OCI-LY3 (cell line): ENCODE data around the gene WFIKKN2.

Source experiments
- H2AFZ ChIP-seq: fragments of 200-600, 300-600 bp; shearing (Covaris generic); 2 replicates; pipeline ENCODE4 v1.6.0; 2014; ENCODE audit warnings: antibody characterized with exemption, low read depth, low read length
- H3K27ac ChIP-seq: fragments of 200-600, 300-600 bp; sonication (generic); 2 replicates; pipeline ENCODE4 v1.5.1; 2014; ENCODE audit warnings: mild to moderate bottlenecking, low read length, moderate library complexity, mixed read lengths
- H3K27me3 ChIP-seq: fragments of 200-600, 300-600 bp; sonication (generic); 2 replicates; pipeline ENCODE4 v1.6.1; 2014; ENCODE audit warnings: low read depth, low read length, mixed read lengths
- H3K36me3 ChIP-seq: fragments of 200-600, 300-600 bp; sonication (generic); replicated peaks from 2 replicates; pipeline ENCODE3; 2014; ENCODE audit warnings: low read depth, low read length, mixed read lengths
- H3K4me1 ChIP-seq: fragments of 300-600, 200-600 bp; sonication (generic); 2 replicates; pipeline ENCODE4 v1.6.1; 2014; ENCODE audit warnings: low read length, mixed read lengths
- H3K4me2 ChIP-seq: fragments of 200-600, 300-600 bp; sonication (generic); 2 replicates; pipeline ENCODE4 v1.6.1; 2014; ENCODE audit warnings: low read length, mixed read lengths
- H3K4me3 ChIP-seq: fragments of 300-600, 200-600 bp; sonication (generic); 2 replicates; pipeline ENCODE4 v1.5.1; 2014; ENCODE audit warnings: antibody characterized with exemption, mild to moderate bottlenecking, low read length, moderate library complexity
- H3K79me2 ChIP-seq: fragments of 300-600, 200-600 bp; shearing (Covaris generic); 2 replicates; pipeline ENCODE4 v1.6.1; 2014; ENCODE audit warnings: mild to moderate bottlenecking, low read length, mixed read lengths
- H3K9ac ChIP-seq: fragments of 300-600, 200-600 bp; shearing (Covaris generic); 2 replicates; pipeline ENCODE4 v1.6.0; 2014; ENCODE audit warnings: mild to moderate bottlenecking, low read length, moderate library complexity
- H3K9me3 ChIP-seq: fragments of 200-600, 300-600 bp; shearing (Covaris generic); 2 replicates; pipeline ENCODE4 v1.6.1; 2014; ENCODE audit warnings: low read length, mixed read lengths; ENCODE audit not compliant: insufficient read depth
- H4K20me1 ChIP-seq: fragments of 200-600, 300-600 bp; sonication (generic); 2 replicates; pipeline ENCODE4 v1.6.1; 2016; ENCODE audit warnings: low read length, mixed read lengths; ENCODE audit not compliant: insufficient read depth
- EZH2phosphoT487 ChIP-seq: fragments of 200-600 bp; shearing (Covaris generic); IDR thresholded peaks from 2 replicates; pipeline ENCODE4 v1.6.1; 2018; ENCODE audit warnings: antibody characterized with exemption, mixed run types, low read depth
- TF ChIP-seq, protein P1 (sequence below): fragments of 200-600, 300-600 bp; sonication (generic); IDR thresholded peaks from 2 replicates; pipeline ENCODE4 v1.5.1; 2014; ENCODE audit warnings: antibody characterized with exemption, low read length, low read depth

Gene WFIKKN2

DNA sequence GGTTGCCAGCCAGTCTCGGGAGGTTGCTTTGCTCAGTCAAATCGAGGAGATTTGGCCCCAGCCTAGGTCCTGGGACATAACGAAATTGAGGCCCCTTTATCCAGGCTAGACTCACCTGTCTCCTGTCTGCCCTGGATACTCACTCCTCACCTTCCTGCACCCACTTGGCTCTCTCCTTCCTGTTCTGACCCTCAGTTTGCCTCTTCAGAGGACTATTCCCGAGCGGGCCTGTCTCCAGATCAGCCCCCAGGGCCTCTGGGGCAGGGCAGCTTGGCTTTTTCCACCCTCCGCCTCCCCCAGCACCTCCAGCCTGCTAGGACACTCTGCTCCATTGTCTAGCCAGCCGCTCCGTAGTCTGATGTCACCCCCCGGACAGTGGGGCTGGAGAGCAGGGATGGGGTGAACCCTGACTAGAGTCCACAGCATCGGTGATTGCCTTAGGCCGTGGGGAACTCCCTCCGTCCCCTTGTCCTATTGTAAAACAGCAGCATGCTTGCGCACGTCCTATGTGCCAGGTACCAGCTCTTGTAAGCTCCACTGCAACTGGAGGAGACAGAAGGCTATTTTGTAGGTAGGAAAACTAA is 8.8 kb downstream of the WFIKKN2 start:
- Histone ChIP-seq H3K4me1 (no peaks in the 10 kb centered on the region), H2AFZ (no peak overlapping the region), H3K79me2 (no peaks in the 10 kb centered on the region), H3K36me3 (no peaks in the 10 kb centered on the region), H3K27ac (no peak overlapping the region), H3K4me3 (no peak overlapping the region), H3K27me3 (no peaks in the 10 kb centered on the region), H3K9me3 (peaks cover 8% of the 10 kb centered on the region; the same call in 1 of the 2 replicates), H3K4me2 (no peak overlapping the region), H4K20me1 (no peaks in the 10 kb centered on the region), H3K9ac (no peak overlapping the region)
- no peak for TF ChIP-seq EZH2phosphoT487
- TF ChIP-seq, protein P1, sequence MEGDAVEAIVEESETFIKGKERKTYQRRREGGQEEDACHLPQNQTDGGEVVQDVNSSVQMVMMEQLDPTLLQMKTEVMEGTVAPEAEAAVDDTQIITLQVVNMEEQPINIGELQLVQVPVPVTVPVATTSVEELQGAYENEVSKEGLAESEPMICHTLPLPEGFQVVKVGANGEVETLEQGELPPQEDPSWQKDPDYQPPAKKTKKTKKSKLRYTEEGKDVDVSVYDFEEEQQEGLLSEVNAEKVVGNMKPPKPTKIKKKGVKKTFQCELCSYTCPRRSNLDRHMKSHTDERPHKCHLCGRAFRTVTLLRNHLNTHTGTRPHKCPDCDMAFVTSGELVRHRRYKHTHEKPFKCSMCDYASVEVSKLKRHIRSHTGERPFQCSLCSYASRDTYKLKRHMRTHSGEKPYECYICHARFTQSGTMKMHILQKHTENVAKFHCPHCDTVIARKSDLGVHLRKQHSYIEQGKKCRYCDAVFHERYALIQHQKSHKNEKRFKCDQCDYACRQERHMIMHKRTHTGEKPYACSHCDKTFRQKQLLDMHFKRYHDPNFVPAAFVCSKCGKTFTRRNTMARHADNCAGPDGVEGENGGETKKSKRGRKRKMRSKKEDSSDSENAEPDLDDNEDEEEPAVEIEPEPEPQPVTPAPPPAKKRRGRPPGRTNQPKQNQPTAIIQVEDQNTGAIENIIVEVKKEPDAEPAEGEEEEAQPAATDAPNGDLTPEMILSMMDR = no peak

DNA sequence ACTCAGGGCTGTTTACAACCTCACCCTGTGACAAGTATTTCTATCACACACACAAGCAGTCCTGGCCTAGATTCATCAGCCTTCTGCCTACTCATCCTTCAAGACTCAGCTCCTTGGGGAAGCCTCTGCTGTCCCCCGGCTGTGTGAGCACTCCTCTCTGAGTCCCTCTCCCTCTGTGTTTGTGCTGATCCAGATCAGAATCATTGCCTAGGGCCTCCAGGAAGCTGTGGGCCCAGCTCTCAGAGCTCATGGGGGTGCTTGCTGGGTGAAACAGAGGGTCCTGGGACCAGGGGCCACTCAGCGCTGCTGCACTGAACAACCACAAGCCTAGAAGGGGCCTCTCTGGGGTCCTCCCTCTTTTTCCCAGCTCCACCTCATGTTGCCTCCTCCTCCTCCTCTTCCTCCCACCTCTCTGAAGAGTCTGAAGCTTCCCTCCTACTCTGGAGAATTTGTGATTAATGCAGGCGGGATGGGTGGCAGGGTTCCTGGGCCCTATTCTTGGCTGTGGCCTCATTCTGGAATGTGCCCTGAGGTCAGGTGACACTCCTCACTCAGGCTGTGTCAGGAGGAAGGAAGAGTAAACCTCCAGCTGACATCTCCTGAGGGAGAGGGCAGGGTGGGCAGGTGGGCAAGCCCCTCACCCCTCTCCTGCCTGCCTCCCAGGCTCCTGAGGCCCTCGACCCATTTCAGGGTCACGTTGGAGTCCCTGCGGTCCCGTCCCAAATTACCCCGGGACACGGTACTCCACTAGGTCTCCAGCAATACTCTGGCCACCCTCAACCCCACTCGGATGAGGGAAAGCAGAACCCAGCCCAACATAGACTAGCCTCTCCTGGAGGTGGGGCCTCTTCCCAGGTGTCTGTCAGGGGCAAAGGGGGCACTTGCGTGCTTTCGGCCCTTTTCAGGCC is 10.1 kb downstream of the WFIKKN2 start:
- H2AFZ ChIP-seq = no peak overlapping the region
- TF ChIP-seq, protein P1 = no peak
- TF ChIP-seq EZH2phosphoT487 = no peak
- H3K36me3 ChIP-seq = no peaks in the 10 kb centered on the region

DNA sequence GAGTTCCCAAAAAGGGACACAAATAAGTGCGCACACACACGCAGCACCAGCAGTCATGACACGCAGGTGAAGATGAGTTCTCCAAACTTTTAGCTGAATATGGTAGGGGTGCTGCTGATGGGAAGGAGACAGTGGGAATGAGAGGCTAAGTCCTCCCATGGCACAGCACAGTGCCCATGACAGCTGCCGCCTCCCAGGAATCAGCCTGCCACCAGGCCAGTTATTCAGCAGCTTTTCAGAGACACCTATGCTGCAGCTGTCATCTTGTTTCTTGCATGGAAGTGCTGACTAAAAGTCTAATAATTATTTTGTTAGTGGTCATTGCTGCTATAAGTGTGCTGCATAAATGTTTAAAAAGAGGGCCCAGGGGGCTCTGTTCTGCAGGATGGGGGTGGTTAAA is 12.2 kb downstream of the WFIKKN2 start:
- Histone ChIP-seq H3K4me1 (peaks cover 11% of the 10 kb centered on the region), H3K9me3 (peaks cover 8% of the 10 kb centered on the region; the same call in 1 of the 2 replicates), H4K20me1 (no peaks in the 10 kb centered on the region), H2AFZ (no peak overlapping the region), H3K36me3 (no peaks in the 10 kb centered on the region), H3K4me2 (no peak overlapping the region), H3K27me3 (no peaks in the 10 kb centered on the region), H3K27ac (no peak overlapping the region), H3K4me3 (no peak overlapping the region), H3K79me2 (no peaks in the 10 kb centered on the region), H3K9ac (no peak overlapping the region)
- TF ChIP-seq EZH2phosphoT487 = no peak
- TF ChIP-seq, protein P1 = no peak

More for the DNA sequence above, 10.1 kb downstream of the WFIKKN2 start:
- H4K20me1 ChIP-seq = no peaks in the 10 kb centered on the region
- no peak overlapping the region for H3K9ac ChIP-seq
- H3K9me3 ChIP-seq = peaks cover 8% of the 10 kb centered on the region; the same call in 1 of the 2 replicates
- H3K4me3 ChIP-seq = no peak overlapping the region
- H3K4me2 ChIP-seq = no peak overlapping the region
- H3K4me1 ChIP-seq = no peaks in the 10 kb centered on the region
- no peaks in the 10 kb centered on the region for H3K79me2 ChIP-seq
- H3K27ac ChIP-seq = no peak overlapping the region
- no peaks in the 10 kb centered on the region for H3K27me3 ChIP-seq

DNA sequence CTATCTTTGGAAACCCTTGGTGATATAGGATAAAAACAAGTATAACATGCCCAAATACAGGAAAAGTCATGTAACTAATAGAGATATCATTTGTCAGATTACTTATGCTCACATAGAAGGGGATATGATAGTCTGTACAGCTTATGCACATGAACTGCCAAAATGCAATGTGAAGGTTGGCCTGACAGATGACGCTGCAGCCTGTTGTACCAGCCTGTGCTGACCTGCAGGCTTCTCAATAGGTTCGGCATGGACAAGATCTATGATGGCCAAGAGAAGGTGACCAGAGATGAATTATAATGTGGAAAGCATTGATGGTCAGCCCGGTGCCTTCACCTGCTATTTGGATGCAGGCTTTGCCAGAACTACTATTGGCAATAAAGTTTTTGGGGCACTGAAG is 12.7 kb downstream of the WFIKKN2 start:
- H3K9ac ChIP-seq = no peak overlapping the region
- H3K9me3 ChIP-seq = peaks cover 8% of the 10 kb centered on the region; the same call in 1 of the 2 replicates
- no peak overlapping the region for H3K27ac ChIP-seq
- no peaks in the 10 kb centered on the region for H3K36me3 ChIP-seq
- peaks cover 4% of the 10 kb centered on the region for H3K27me3 ChIP-seq
- TF ChIP-seq, protein P1 = no peak
- no peak for TF ChIP-seq EZH2phosphoT487
- H3K4me1 ChIP-seq = peaks cover 12% of the 10 kb centered on the region
- H4K20me1 ChIP-seq = no peaks in the 10 kb centered on the region
- H3K4me3 ChIP-seq = no peak overlapping the region
- H3K4me2 ChIP-seq = no peak overlapping the region
- H2AFZ ChIP-seq = no peak overlapping the region
- no peaks in the 10 kb centered on the region for H3K79me2 ChIP-seq
